GM12878 (cell line): ENCODE data around the gene EWSR1.

Source experiments
- CBX3 ChIP-seq: fragments of 200-600 bp; sonication (generic); IDR thresholded peaks from 2 replicates; pipeline ENCODE4 v1.6.1; 2016; ENCODE audit warnings: low read depth, borderline replicate concordance
- CTCF ChIP-seq, 3 experiments: IDR thresholded peaks in 2 of 3; conservative IDR thresholded peaks in 1 of 3; 2 replicates each; pipeline ENCODE4 v1.5.1; 2011; ENCODE audit warnings: low read depth in 3 of 3, low read length in 3 of 3, mild to moderate bottlenecking in 3 of 3, control low read depth in 2 of 3, moderate library complexity in 2 of 3, inconsistent platforms in 1 of 3, mixed read lengths in 1 of 3; ENCODE audit not compliant: control insufficient read depth in 2 of 3, insufficient read depth in 1 of 3; ENCODE audit errors: extremely low read depth in 1 of 3
- E2F8 ChIP-seq: fragments of 450-650 bp; IDR thresholded peaks from 2 replicates; pipeline ENCODE4 v1.6.1; 2018; ENCODE audit warnings: mild to moderate bottlenecking, low read depth, moderate library complexity; ENCODE audit not compliant: partially characterized antibody
- MXI1 ChIP-seq: fragments of 150-350 bp; IDR thresholded peaks from 2 replicates; pipeline ENCODE4 v1.6.1; 2011; ENCODE audit warnings: low read depth, mild to moderate bottlenecking, inconsistent platforms, low read length, improper control_type of control experiment
- POLR2AphosphoS5 ChIP-seq: IDR thresholded peaks from 2 replicates; pipeline ENCODE4 v1.6.1; 2011; ENCODE audit warnings: mild to moderate bottlenecking, low read length, inconsistent platforms
- TCF7 ChIP-seq: IDR thresholded peaks from 2 replicates; pipeline ENCODE4 v1.6.1; 2014; ENCODE audit warnings: antibody characterized with exemption, borderline replicate concordance
- YY1 ChIP-seq: IDR thresholded peaks from 2 replicates; pipeline ENCODE4 v1.6.1; 2011; ENCODE audit warnings: low read depth, mild to moderate bottlenecking, low read length

- TF ChIP-seq MXI1 (peak; percentile 6; the same call in 1 of the 2 replicates), CTCF (IDR thresholded peaks at IDR 0.05 in 2 of 3, conservative IDR thresholded peaks at IDR 0.05 in 1 of 3; ENCODE audit: control insufficient read depth in 2 of 3, extremely low read depth in 1 of 3, insufficient read depth in 1 of 3, low read depth in 3 of 3, low read length in 3 of 3) (no peak), YY1 (no peak), POLR2AphosphoS5 (no peak; the same call in 1 of the 2 replicates), TCF7 (no peak), E2F8 (no peak), CBX3 (no peak)
These were observed 1.1 kb downstream of the EWSR1 start for GRCh38 chr22:29269230-29269604.
